GM21390 (cell line): Measurements from ENCODE around the gene RABL6.
"Not testable (repeated sequence)": the region's sequence is repeated elsewhere in the genome, so short reads cannot be mapped to it uniquely, and the experiment has no call there.

Source experiments
- ATAC-seq: cut with Tn5 transposase; IDR thresholded peaks from one replicate; pipeline ENCODE4 v1.9.1; 2021; ENCODE audit not compliant: unreplicated experiment

Gene RABL6

DNA sequence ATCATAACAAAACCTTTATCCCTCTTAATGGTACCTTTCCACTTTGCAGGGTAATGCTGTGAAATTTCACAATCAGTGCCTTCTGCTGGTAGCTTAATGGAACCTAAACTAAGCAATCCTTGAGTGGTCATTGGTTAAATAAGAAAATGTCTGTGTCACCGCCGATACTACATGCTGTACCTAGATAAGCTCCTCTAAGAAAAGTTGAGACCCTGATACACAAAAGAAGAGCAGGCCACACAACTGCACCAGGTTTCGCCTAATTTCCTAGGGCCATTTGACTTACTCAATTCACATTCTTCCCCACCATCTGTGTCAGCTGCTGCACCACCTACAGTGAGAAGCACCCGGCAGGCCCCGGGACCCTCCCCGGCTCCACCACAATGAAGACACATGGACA is 67.4 kb downstream of the RABL6 start:
- no peak for ATAC-seq

DNA sequence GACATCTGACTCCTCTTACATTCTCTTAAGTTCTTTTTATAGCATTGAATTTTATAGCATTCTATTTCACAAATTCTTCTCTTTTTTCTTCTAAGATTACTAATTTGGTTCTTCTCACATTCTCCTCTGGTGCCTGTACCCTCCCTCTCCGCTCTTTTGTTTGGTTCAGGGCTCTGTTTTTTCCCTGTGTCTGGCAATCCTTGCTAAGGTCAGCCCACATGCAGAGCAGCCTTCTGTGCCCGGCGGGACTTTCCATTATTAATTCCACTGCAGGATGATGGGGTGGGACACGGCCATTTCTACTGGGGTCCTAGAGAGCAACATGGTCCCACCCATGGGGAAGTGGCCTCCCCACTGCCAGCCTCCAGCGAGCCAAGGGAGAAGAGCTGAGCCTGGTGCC is 68.7 kb downstream of the RABL6 start:
- ATAC-seq, result no peak

DNA sequence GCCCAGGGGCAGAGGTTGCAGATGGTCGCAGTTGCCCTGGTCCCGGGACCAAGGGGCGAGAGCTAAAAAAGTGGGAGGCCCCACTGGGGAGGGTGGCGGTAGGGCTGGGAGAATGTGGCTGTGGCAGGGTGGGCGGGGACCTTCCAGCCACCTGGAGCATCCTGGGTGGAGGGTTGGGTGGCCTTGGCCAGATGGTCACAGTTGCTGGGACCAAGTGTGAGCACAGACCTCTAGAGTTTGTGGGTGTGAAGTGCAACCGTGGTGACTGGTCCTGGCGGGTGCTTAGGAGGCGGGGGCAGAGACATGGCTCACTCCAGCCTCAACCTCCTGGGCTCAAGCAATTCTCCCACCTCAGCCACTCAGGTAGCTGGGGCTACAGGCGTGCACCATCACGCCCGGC is 72.9 kb downstream of the RABL6 start:
- ATAC-seq, result no peak

DNA sequence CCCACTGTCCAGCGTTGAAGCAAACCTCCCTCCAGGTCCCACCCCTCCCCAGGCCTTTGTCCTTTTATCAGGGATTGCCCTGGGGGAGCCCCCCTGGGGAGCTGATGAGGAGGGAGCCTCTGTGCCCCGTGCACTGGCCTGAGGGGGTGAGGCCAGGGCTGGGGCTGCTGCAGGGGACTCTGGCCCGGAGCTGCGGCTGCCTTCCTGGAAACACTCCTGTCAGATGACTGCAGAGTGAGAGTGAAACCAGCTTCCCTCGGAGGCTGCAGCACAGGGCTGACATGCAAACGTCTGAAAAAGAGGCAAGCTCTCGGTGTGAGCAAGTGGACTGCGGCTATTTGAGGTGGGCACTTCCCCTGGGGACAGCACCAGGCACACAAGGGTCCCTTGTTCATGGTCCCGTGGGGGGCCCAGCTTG is 74.0 kb downstream of the RABL6 start:
- ATAC-seq, result no peak

DNA sequence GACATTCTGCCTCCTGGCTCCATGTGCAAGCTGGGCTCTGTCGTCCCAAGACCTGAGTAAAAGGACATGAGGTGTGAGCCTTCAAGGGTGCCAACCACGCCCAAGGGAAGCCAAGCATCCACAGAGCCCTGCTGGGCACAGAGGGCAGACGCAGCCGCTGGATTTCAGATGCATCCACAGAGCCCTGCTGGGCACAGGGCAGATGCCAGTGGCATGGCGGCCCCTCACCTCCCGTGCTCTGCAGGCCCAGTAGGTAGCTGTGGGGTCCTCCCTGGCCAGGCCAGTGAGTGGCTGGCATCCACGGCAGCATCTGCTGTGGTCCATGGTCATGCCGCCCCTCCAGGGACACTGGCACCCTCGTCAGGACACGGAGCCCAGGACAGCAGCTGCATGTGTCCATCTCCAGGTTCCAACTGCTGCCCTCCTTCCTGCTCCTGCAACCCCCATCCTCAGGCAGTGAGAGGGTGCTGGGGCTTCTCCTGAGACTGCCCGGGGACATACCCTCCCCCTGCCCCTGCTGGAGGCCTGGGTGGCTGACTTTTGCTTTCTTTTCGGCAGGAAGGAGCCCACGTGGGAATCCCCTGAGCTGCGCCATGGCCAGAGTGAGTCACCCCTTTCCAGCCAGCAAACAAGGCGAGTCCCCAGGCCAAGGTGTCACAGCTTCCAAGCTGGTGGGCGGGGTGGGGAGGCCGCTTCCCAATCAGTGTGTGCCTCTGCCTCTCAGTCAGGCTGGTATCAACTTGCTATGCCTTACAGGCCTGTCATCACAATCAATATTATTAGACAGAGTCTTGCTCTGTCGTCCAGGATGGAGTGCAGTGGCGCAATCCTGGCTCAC is 74.6 kb downstream of the RABL6 start:
- ATAC-seq, result no peak

DNA sequence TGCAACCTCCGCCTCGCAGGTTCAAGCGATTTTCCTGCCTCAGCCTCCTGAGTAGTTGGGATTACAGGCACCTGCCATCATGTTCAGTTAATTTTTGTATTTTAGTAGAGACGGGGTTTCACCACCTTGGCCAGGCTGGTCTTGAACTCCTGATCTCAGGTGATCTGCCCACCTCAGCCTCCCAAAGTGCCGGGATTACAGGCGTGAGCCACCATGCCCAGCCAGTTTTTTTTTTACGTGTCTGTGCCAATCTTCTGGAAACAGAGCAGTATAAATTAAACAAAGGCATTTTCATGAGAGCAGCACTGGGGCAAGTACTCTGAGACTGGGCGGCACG is 75.2 kb downstream of the RABL6 start:
- not testable (repeated sequence) for ATAC-seq

DNA sequence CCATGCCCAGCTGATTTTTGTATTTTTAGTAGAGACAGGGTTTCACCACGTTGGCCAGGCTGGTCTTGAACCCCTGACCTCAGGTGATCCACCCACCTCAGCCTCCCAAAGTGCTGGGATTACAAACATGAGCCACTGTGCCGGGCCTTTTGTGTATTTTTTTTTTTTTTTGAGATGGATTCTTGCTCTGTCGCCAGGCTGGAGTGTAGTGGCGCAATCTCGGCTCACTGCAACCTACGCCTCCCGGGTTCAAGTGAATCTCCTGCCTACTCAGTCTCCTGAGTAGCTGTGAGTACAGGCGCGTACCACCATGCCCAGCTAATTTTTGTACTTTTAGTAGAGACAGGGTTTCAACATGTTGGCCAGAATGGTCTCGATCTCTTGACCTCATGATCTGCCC is 75.9 kb downstream of the RABL6 start:
- not testable (repeated sequence) for ATAC-seq

DNA sequence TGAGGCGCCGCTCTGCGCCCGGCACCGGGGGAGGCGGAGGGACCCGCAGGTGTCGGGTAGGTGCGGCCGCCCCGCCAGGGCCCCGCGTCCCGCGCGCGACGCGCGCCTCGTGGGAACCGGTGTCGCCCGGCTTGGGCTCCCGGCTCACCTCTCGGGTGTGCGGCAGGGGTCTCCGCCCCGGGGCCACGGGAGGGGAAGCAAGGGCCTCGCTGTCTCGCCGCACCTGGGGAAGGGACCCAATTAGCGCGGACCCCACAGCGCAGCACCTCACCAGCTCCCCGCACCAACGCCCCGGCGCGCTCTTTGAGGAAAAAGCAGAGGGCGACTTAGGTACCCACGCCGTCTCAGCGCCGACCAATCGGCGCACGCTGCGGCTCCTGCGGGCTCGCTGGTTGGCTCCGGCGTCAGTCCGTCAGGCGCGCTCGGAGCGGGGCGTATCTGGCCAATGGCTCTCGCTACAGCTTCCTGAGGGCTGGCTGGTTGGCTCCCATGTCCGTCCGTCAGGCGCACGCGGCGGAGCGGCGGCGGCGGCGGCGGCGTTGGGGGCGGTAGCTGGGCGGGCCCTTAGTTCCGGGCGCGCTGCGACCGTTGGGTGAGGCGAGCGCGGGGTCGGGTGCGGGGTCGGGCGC is 78.3 kb downstream of the RABL6 start, which contains the start of gene TRAF2:
TSS of gene TRAF2 (plus strand) at position 567 of the 629 bp plus-strand sequence. CDS start 12,225 bp downstream, outside the sequence.
- peak; percentile 78 for ATAC-seq

DNA sequence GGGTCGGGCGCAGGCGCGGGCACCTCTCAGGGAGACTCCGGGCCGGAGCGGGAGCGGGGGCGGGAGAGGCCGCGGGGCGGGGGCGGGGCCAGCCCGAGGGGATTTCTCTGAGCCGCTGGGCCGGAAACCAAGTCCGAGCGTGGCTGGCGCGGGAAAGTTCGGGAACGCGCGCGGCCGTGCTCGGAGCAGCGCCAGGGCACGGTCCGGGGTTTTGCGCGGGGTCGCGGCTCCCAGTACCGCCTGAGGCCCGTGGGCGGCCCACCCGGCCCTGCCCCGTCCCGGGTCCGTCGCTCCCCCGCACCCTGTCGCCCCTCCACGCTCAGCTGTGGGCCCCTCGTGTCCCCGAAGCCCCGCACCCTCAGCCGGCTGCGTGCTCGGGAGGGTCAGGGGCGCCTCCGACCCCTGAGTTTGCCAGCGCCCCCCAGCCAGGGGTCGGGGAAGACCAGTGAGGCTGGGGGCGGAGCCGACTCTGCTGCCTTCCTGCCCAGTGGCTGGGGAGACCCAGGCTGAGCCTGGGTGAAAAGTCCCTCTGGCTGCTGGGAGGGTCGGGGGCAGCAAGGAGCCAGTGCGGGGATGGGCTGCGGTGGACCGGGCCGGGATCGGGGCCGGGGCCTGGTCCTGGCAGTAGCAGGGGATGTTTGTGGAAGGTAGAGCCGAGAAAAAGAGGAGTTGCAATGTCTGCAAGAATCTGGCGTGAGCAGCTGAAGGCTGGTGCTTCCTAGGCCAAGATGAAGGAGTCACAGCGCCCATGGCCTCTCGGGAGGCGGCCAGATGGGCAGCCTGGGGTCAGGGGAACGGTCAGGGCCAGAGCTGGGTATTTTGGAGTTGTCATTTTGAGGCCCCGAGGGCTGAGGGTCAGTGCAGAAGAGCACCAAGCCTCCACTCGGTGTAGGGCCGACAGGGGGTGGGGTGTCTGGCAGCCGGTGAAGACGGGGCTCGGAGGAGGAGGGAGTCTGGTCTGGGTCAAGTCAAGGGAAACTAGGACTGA is 79.2 kb downstream of the RABL6 start:
- ATAC-seq, result peak; percentile 21

DNA sequence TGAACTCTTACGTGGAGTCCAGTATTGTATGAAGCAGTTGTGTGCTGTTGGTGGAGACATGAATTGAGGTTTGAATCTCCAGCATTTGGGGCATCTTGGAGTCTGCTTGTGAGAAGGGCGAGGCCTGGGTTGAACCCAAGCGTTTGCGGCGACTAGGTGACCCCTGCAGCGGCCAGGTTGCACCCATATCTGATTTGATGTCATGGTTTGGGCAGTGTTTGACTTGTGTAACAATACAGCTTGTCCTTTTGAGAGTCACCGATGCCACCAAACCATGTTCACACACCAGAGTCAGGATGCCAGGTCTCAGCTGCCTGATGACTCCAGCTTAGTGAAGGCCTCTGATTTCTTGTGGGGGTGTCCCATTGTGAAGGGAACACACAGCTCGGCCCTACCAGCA is 80.7 kb downstream of the RABL6 start:
- ATAC-seq, result no peak

DNA sequence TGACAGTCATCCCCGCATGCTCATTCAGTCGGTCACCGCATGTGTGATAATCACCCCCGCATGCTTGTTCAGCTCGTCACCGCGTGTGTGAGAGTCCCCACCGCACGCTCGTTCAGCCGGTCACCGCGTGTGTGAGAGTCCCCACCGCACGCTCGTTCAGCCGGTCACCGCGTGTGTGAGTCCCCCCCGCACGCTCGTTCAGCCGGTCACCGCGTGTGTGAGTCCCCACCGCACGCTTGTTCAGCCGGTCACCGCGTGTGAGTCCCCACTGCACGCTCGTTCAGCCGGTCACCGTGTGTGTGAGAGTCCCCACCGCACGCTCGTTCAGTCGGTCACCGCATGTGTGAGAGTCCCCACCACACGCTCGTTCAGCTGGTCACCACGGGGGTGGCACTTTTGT is 82.1 kb downstream of the RABL6 start:
- no peak for ATAC-seq

DNA sequence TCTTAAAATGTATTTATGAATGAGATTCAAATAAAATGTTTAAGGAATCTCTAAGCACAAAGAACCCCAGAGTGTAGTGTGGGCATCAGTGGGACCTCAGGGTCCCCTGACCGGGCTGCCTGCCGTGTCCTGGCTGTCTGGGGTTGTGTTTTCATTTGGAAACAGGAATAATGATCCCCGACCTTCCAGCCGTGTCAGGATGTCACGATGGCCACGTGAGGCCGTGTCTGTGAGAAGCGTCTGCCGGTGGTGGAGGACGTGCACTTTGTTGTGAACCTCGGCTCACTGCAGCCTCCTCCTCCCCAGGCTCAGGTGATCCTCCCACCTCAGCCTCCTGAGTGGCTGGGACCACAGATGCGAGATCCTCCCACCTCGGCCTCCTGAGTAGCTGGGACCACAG is 82.9 kb downstream of the RABL6 start:
- ATAC-seq, result no peak
